RCC 7860 (cell line): Measurements from ENCODE around the gene KANK2.
"Not testable (repeated sequence)": the region's sequence is repeated elsewhere in the genome, so short reads cannot be mapped to it uniquely, and the experiment has no call there.

ENCODE experiments used
- DNase-seq: peaks from one replicate; pipeline ENCODE4 v3.0.0-alpha.2; 2015; ENCODE audit warnings: low spot score
- FAIRE-seq: peaks from 2 replicates; lab custom pipeline; 2012; peaks lifted over from hg19 to GRCh38; lab: Jason Lieb, UNC

Gene KANK2

GRCh38 chr19:11198769-11199424 is 1.6 kb upstream of the KANK2 start:
- FAIRE-seq, result no peak
- no peak for DNase-seq

GRCh38 chr19:11198175-11198534 is 810 bp upstream of the KANK2 start:
- DNase-seq, result no peak
- FAIRE-seq, result no peak

GRCh38 chr19:11196406-11197287 is 698 bp downstream of the KANK2 start:
- DNase-seq, result no peak
- no peak for FAIRE-seq

GRCh38 chr19:11195681-11196080 is 1.7 kb downstream of the KANK2 start:
- FAIRE-seq, result no peak
- no peak for DNase-seq

- DNase-seq, result no peak
- FAIRE-seq, result no peak
Observed at GRCh38 chr19:11194656-11195558, 2.4 kb downstream of the KANK2 start.

DNA sequence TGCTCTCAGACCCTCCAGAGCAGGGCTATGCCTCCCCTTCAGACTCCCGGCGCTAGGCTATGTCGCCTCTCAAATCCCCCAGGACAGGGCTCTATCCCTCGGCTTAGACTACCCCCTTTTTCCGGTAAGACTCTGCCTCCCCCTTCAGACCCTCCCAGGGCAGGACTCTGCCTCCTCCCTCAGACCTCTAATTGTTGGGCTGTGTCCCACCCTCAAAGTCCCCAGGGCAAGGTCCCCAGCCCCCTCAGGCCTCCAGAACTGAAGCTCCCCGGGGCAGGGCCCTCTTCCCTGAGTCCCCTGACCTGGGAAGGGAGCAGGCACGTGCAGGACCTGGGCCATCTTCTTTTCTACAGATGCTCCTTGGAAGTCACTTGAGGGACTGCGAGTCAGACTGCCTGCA is 3.2 kb downstream of the KANK2 start:
- DNase-seq, result no peak
- FAIRE-seq, result no peak

DNA sequence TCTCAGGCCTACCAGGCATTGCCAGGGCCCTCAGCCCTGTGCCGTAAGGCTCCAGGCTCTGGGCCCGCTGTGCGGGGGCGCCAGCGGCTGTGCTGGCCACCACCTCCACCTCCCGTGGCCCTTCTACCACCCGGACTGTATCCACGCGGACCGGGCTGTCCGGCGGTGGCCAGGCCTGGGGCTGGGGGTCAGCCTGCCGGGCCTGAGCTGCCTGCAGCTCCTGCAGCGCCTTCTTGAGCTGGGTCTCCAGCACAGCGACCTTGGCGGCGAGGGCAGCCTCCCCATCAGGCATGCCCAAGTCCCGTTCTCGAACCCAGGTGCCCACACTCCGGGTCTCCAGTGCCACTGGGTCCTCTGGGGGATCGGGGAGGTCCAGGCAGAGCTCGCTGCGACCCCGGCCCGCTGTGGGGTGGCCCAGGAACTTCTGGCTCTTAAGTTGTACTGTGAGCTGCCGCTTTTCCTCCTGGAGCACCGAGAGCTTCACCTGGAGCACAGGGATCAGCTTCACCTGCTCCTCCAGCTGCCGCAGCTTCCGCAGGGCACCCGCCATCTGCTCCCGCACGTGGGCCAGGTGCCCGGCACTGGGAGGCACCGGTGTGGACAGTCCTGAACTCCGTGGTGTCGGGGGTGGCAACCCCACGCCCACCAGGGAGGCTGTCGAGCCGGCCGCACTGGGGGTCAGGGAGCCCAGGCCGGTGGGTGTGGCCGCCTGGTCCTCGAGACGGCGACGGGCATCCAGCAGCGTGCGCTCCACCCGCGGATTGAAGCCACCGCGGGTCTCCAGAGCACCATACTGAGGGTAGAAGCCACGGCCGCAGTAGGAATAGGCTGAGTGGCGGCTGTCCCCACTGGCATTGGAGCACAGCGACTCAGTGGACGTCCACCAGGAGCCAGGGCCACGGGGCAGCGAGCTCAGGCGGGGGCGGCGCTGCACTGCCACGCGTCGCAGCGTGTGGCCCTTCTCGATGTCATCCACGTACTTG is 4.1 kb downstream of the KANK2 start:
- FAIRE-seq (no peak), DNase-seq (no peak)

DNA sequence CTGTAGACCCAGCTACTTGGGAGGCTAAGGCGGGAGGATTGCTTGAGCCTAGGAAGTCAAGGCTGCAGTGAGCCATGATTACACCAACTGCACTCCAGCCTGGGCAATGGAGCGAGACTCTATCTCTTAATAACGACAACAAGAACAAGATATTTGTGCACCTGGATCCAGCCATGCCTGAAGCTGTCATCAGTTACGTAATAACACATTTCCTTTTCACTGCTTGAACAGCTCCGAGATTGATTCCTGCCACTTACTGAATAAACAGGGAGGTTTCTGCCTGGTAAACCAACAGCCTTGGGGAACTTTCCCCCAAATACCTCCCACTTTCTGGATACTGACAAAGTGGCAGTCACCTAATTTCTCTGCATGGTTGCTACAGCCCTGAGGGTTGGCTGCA is 5.4 kb downstream of the KANK2 start:
- FAIRE-seq, result no peak

DNA sequence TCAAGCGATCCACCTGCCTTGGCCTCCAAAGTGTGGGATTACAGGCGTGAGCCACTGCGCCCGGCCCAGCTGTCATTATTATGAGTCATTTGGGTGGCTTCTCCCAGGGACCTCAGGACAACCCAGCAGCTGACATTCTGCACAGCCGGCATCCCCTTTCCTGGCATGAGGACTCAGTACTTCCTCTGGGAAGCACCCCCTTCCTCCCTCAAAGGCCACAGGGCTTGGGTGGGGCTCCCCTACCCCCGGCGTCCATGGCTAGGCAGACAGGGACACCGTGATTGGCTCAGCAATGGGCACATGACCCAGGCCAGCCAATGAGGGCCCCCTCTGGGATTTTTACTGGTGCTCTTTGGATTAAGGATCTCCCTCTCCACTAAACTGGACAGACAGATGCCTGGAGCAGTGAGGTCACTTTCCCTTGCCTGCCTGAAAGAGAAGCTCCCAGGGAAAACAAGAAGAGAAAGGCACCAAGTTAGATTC is 6.0 kb downstream of the KANK2 start:
- DNase-seq, result peak; percentile 54
- FAIRE-seq, result no peak

More for the DNA sequence above, 5.4 kb downstream of the KANK2 start:
- DNase-seq, result no peak

GRCh38 chr19:11190501-11190900 is 6.8 kb downstream of the KANK2 start:
- no peak for DNase-seq
- no peak for FAIRE-seq

GRCh38 chr19:11187441-11187840 is 9.9 kb downstream of the KANK2 start:
- DNase-seq (no peak), FAIRE-seq (no peak)

GRCh38 chr19:11182994-11183393 is 14.4 kb downstream of the KANK2 start:
- no peak for DNase-seq
- FAIRE-seq, result no peak

DNA sequence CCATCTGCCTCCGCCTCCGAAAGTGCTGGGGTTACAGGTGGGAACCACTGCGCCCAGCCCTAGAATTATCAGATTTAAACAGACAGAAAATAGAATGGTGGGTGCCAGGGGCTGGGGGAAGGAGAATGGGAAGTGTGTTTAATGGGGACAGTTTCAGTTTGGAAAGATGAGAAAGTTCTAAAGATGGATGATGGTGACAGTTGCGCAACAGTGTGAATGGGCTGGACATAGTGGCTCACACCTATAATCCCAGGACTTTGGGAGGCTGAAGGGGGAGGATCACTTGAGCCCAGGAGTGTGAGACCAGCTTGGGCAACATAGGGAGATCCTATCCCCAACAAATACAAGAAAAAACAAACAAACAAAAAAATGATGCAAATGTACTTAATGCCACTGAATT is 15.9 kb downstream of the KANK2 start:
- FAIRE-seq, result no peak
- no peak for DNase-seq

DNA sequence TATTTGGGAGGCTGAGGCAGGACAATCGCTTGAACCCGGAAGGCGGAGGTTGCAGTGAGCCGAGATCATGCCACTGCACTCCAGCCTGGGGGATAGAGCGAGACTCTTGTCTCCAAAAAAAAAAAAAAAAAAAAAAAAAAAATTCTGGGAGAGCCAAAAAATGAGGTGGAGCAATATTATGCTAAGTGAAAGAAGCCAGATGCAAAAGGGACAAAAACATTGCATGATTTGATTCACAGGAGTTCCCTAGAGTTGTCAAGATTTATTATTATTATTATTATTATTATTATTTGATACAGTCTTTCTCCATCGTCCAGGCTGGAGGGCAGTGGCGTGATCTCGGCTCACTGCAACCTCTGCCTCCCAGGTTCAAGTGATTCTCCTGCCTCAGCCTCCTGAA is 16.4 kb downstream of the KANK2 start:
- not testable (repeated sequence) for DNase-seq, FAIRE-seq

DNA sequence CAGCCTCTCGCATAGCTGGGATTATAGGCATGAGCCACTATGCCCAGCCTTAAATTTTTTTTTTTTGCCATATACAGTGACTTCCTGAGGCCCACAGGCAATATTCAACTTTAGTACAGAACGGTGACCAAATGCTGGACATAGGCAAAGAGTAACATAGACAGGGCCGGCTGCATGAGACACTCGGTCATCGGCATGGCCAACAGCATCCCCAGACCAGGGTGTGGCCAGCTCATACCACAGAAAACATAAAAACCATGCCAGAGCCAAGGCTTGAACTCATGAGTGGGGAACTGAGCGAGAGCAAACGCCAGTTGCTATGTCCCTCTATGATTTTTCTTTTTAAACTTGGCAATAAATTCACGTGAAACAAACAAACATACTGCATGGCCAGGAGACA is 17.0 kb downstream of the KANK2 start:
- DNase-seq, result no peak

GRCh38 chr19:11179716-11180297 is 17.5 kb downstream of the KANK2 start:
- FAIRE-seq (no peak), DNase-seq (no peak)

More for the DNA sequence above, 17.0 kb downstream of the KANK2 start:
- no peak for FAIRE-seq

GRCh38 chr19:11179145-11179465 is 18.2 kb downstream of the KANK2 start:
- FAIRE-seq, DNase-seq: not testable (repeated sequence)

DNA sequence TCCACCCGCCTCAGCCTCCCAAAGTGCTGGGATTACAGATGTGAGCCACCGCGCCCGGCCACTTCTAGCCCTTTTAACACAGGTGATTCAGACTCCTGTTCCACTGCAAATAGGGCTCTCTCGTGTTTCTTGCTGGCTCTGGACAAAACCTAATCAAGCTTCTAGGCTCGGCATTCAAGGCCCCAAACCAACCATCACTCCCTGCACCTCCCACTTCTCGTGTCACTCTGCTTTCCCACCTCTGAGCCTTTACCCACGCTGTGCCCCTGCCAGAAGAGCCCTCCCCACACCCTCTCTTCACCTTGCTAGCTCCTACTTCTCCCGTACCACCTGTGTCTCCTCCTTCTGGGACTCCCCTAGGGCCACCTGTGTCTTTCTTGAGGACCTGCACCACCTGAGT is 19.8 kb downstream of the KANK2 start:
- FAIRE-seq (no peak), DNase-seq (no peak)

DNA sequence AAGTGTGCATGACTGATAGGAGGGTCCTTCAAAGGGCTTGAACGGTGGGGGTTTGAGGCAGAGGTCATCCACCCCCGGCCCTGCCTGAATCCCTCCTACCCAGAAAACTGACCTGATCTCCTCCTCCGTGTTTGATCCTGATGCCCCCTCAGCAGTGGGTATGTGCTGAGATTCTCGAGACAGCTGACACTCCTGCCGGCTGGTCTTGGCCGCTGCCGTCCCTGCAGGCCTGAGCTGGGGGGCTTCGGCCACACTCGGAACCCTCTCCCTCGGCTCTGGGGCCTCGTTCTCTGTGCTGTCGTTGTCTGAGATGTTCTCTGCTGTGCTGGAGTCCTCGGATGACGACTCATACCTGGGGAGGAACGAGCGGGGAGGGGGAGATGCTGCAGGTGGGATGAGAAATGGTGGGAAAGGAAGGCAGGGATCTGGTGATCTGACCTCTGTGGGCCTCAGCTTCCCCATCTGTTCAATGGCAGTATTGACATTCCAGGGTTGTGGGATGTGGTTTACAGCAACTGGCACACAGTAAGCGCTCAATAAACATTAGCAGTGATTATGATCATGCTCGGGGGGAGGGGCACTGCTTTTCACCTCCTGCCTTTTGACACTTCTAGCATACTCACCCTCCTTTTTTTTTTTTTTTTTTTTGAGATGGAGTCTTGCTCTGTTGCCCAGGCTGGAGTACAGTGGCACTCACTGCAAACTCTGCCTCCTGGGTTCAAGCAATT is 20.7 kb downstream of the KANK2 start:
- FAIRE-seq (no peak), DNase-seq (no peak)
